Astrocyte (in vitro differentiated cells and primary cell): ENCODE measurements around the gene MYH11. TPM values are rescaled to one million over a fixed set of nuclear protein-coding genes. Genes with fewer than 3 reads are reported as not detected.

Experiments used
- DNase-seq: peaks from one replicate; pipeline ENCODE4 v3.0.0-alpha.2; 2010; ENCODE audit warnings: low read depth
- FAIRE-seq: peaks from 2 replicates; lab custom pipeline; 2011; peaks lifted over from hg19 to GRCh38; lab: Jason Lieb, UNC
- H2AFZ ChIP-seq: 2 replicates; pipeline ENCODE4 v1.6.0; 2012; ENCODE audit warnings: low read depth, low read length, inconsistent platforms
- H3K27ac ChIP-seq: 2 replicates; pipeline ENCODE4 v1.5.1; 2011; ENCODE audit warnings: low read depth, low read length, inconsistent platforms
- H3K27me3 ChIP-seq: 2 replicates; pipeline ENCODE4 v1.6.0; 2011; ENCODE audit warnings: low read length, inconsistent platforms; ENCODE audit not compliant: insufficient read depth
- H3K36me3 ChIP-seq: 2 replicates; pipeline ENCODE4 v1.5.1; 2011; ENCODE audit warnings: low read length, inconsistent platforms; ENCODE audit not compliant: insufficient read depth
- H3K4me1 ChIP-seq: 2 replicates; pipeline ENCODE4 v1.5.1; 2011; ENCODE audit warnings: low read length, inconsistent platforms; ENCODE audit not compliant: insufficient read depth
- H3K4me2 ChIP-seq: 2 replicates; pipeline ENCODE4 v1.6.0; 2012; ENCODE audit warnings: low read length, inconsistent platforms
- H3K4me3 ChIP-seq: 2 replicates; pipeline ENCODE4 v1.5.1; 2011; ENCODE audit warnings: low read depth, mild to moderate bottlenecking, low read length, inconsistent platforms; ENCODE audit not compliant: insufficient read depth
- H3K79me2 ChIP-seq: 2 replicates; pipeline ENCODE4 v1.6.0; 2012; ENCODE audit warnings: mild to moderate bottlenecking, low read length, inconsistent platforms; ENCODE audit not compliant: insufficient read depth
- H3K9ac ChIP-seq: 2 replicates; pipeline ENCODE4 v1.6.0; 2012; ENCODE audit warnings: mild to moderate bottlenecking, low read length, inconsistent platforms
- H3K9me3 ChIP-seq: 2 replicates; pipeline ENCODE4 v1.5.1; 2012; ENCODE audit warnings: low read depth, mild to moderate bottlenecking, low read length, inconsistent platforms; ENCODE audit not compliant: insufficient read depth
- H4K20me1 ChIP-seq: 2 replicates; pipeline ENCODE4 v1.6.0; 2012; ENCODE audit warnings: low read length, inconsistent platforms; ENCODE audit not compliant: insufficient read depth
- H3K27ac Mint-ChIP-seq: one replicate; pipeline ENCODE4 v1.8.0; 2021; ENCODE audit warnings: mild to moderate bottlenecking, mixed read lengths; ENCODE audit not compliant: unreplicated experiment
- H3K27me3 Mint-ChIP-seq: one replicate; pipeline ENCODE4 v1.8.0; 2021; ENCODE audit warnings: low read depth, mixed read lengths; ENCODE audit not compliant: unreplicated experiment
- H3K36me3 Mint-ChIP-seq: one replicate; pipeline ENCODE4 v1.8.0; 2021; ENCODE audit warnings: low read depth, mixed read lengths; ENCODE audit not compliant: unreplicated experiment
- H3K4me1 Mint-ChIP-seq: one replicate; pipeline ENCODE4 v1.8.0; 2021; ENCODE audit warnings: low read depth, mixed read lengths; ENCODE audit not compliant: unreplicated experiment
- H3K4me3 Mint-ChIP-seq: one replicate; pipeline ENCODE4 v1.8.0; 2021; ENCODE audit warnings: mild to moderate bottlenecking, moderate library complexity, mixed read lengths; ENCODE audit not compliant: unreplicated experiment
- H3K9me3 Mint-ChIP-seq: one replicate; pipeline ENCODE4 v1.8.0; 2021; ENCODE audit warnings: mild to moderate bottlenecking, mixed read lengths; ENCODE audit not compliant: unreplicated experiment
- EZH2 ChIP-seq: IDR thresholded peaks from 2 replicates; pipeline ENCODE4 v1.6.1; 2012; ENCODE audit warnings: mild to moderate bottlenecking, low read length, inconsistent platforms; ENCODE audit not compliant: insufficient read depth
- total RNA-seq: library from RNA; stranded (reverse); gene quantifications from 2 replicates; pipeline ENCODE4 v1.2.1, GENCODE V29; 2021
- TF ChIP-seq, protein P1 (sequence below): IDR thresholded peaks from 2 replicates; pipeline ENCODE4 v1.5.1; 2011; ENCODE audit warnings: low read depth, mild to moderate bottlenecking, inconsistent platforms, low read length, moderate library complexity; ENCODE audit not compliant: insufficient read depth

MYH11 gene
- total RNA-seq, 1 donor from 2014 or later = 1.0 TPM

DNA sequence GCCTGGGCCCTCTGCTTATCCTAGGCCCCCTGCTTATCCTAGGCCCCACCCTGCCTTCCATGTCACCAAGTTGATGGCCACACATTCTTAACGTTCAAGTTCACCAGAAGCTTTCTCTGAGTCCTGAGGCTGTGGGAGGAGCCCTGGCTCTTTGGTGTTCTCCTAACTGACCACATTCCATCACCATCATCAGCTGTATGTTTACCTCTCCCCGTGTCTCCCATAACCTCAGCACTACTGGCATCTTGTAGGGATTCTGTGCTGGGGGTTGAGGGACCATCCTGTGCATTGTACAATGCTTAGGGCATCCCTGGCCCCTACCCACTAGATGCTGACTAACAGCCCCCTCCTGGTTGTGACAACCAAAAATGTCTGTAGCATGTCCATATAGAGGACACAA, 107.5 kb downstream of the MYH11 start:
- peaks cover 3% of the 10 kb centered on the region for H3K27me3 ChIP-seq
- H3K27ac ChIP-seq = no peak overlapping the region
- no peak overlapping the region for H2AFZ ChIP-seq
- no peak overlapping the region for H3K9ac ChIP-seq
- no peak for TF ChIP-seq EZH2
- TF ChIP-seq, protein P1, sequence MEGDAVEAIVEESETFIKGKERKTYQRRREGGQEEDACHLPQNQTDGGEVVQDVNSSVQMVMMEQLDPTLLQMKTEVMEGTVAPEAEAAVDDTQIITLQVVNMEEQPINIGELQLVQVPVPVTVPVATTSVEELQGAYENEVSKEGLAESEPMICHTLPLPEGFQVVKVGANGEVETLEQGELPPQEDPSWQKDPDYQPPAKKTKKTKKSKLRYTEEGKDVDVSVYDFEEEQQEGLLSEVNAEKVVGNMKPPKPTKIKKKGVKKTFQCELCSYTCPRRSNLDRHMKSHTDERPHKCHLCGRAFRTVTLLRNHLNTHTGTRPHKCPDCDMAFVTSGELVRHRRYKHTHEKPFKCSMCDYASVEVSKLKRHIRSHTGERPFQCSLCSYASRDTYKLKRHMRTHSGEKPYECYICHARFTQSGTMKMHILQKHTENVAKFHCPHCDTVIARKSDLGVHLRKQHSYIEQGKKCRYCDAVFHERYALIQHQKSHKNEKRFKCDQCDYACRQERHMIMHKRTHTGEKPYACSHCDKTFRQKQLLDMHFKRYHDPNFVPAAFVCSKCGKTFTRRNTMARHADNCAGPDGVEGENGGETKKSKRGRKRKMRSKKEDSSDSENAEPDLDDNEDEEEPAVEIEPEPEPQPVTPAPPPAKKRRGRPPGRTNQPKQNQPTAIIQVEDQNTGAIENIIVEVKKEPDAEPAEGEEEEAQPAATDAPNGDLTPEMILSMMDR = no peak
- Mint-ChIP-seq H3K9me3 (peaks cover 2% of the 10 kb centered on the region), H3K27me3 (peaks cover 11% of the 10 kb centered on the region), H3K27ac (no peak overlapping the region), H3K4me3 (no peak overlapping the region), H3K36me3 (peaks cover 3% of the 10 kb centered on the region), H3K4me1 (peaks cover 2% of the 10 kb centered on the region)
- H3K4me1 ChIP-seq = no peaks in the 10 kb centered on the region
- no peaks in the 10 kb centered on the region for H4K20me1 ChIP-seq
- no peaks in the 10 kb centered on the region for H3K79me2 ChIP-seq
- FAIRE-seq (no peak), DNase-seq (no peak)
- no peaks in the 10 kb centered on the region for H3K36me3 ChIP-seq
- H3K4me3 ChIP-seq = no peak overlapping the region
- no peaks in the 10 kb centered on the region for H3K9me3 ChIP-seq
- H3K4me2 ChIP-seq = no peak overlapping the region

DNA sequence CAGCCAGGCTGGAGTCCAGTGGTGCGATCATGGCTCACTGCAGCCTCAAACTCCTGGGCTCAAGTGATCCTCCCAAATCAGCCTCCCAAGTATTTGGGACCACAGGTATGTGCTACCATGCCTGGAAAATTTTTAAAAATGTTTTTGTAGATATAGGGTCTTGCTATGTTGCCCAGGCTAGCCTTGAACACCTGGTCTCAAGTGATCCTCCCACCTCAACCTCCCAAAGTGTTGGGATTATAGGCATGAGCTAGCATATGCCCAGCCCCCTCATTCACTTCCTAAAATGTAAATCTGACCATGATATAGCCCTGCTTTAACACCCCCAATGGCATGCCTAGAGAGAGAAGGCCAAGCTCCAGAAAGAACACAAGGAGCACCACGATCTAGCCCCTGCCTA, 108.2 kb downstream of the MYH11 start:
- Histone ChIP-seq H3K36me3 (no peaks in the 10 kb centered on the region), H3K4me1 (no peaks in the 10 kb centered on the region), H4K20me1 (no peaks in the 10 kb centered on the region), H3K4me2 (no peak overlapping the region), H3K27me3 (peaks cover 3% of the 10 kb centered on the region), H3K9ac (no peak overlapping the region), H2AFZ (no peak overlapping the region), H3K4me3 (no peak overlapping the region), H3K9me3 (no peaks in the 10 kb centered on the region), H3K79me2 (no peaks in the 10 kb centered on the region), H3K27ac (no peak overlapping the region)
- H3K9me3 Mint-ChIP-seq = peaks cover under 1% of the 10 kb centered on the region
- peaks cover 11% of the 10 kb centered on the region for H3K27me3 Mint-ChIP-seq
- H3K4me1 Mint-ChIP-seq = peaks cover 2% of the 10 kb centered on the region
- TF ChIP-seq, protein P1 = no peak
- TF ChIP-seq EZH2 = no peak
- DNase-seq (no peak), FAIRE-seq (no peak)
- peaks cover 3% of the 10 kb centered on the region for H3K36me3 Mint-ChIP-seq
- no peak overlapping the region for H3K27ac Mint-ChIP-seq
- H3K4me3 Mint-ChIP-seq = no peak overlapping the region

DNA sequence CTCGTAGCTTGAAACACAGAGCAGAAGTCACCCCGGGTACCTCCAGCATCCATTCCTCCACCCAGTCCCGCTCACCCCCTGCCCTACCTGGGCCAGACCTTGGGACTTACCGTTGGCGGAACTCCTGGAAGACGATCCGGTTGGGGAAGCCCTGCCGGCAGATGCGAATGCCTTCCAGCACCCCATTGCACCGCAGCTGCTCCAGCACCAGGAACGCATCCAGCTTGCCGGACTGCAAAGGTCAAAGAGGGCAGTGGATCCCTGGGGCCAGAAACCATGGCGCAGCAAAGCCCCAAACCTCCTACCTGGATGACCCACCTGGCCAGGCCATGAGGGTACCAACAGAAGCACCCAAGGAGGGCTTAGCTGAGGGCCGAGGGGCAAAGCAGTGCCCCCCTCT, 108.9 kb downstream of the MYH11 start:
- H3K79me2 ChIP-seq = no peaks in the 10 kb centered on the region
- no peak overlapping the region for H3K4me2 ChIP-seq
- Mint-ChIP-seq H3K27ac (no peak overlapping the region), H3K4me3 (no peak overlapping the region), H3K36me3 (peaks cover 3% of the 10 kb centered on the region), H3K9me3 (no peaks in the 10 kb centered on the region), H3K27me3 (peaks cover 11% of the 10 kb centered on the region), H3K4me1 (peaks cover 2% of the 10 kb centered on the region)
- peaks cover 3% of the 10 kb centered on the region for H3K27me3 ChIP-seq
- FAIRE-seq = no peak
- TF ChIP-seq, protein P1 = no peak
- no peak for TF ChIP-seq EZH2
- H3K27ac ChIP-seq = no peak overlapping the region
- no peak overlapping the region for H2AFZ ChIP-seq
- no peak overlapping the region for H3K4me3 ChIP-seq
- no peaks in the 10 kb centered on the region for H3K9me3 ChIP-seq
- H3K36me3 ChIP-seq = no peaks in the 10 kb centered on the region
- no peak overlapping the region for H3K9ac ChIP-seq
- no peaks in the 10 kb centered on the region for H4K20me1 ChIP-seq
- H3K4me1 ChIP-seq = no peaks in the 10 kb centered on the region
- DNase-seq = no peak
